GM23248 (cell line): Measurements from ENCODE around the gene CEBPA. TPM values are rescaled to one million over a fixed set of nuclear protein-coding genes. Genes with fewer than 3 reads are reported as not detected.

Experiments used
- DNase-seq: peaks from one replicate; pipeline ENCODE4 v3.0.0-alpha.2; 2015
- H2AFZ ChIP-seq: fragments of 200-600 bp; sonication (generic); 2 replicates; pipeline ENCODE4 v1.6.1; 2016; ENCODE audit warnings: antibody characterized with exemption
- H3F3A ChIP-seq: fragments of 200-600 bp; sonication (generic); 2 replicates; pipeline ENCODE4 v1.6.1; 2016; ENCODE audit warnings: mild to moderate bottlenecking, antibody characterized with exemption, mixed run types; ENCODE audit not compliant: insufficient read depth
- H3K27ac ChIP-seq: fragments of 200-600 bp; sonication (generic); 2 replicates; pipeline ENCODE4 v1.5.1; 2016; ENCODE audit warnings: mild to moderate bottlenecking
- H3K27me3 ChIP-seq: fragments of 200-600 bp; sonication (generic); replicated peaks from 2 replicates; pipeline ENCODE4 v1.6.1; 2016; ENCODE audit warnings: mild to moderate bottlenecking; ENCODE audit not compliant: insufficient read depth
- H3K36me3 ChIP-seq: fragments of 200-600 bp; sonication (generic); 2 replicates; pipeline ENCODE4 v1.6.1; 2016; ENCODE audit warnings: low read depth, mild to moderate bottlenecking
- H3K4me1 ChIP-seq: fragments of 200-600 bp; sonication (generic); 2 replicates; pipeline ENCODE4 v1.6.1; 2016; ENCODE audit warnings: mild to moderate bottlenecking; ENCODE audit not compliant: insufficient read depth
- H3K4me2 ChIP-seq: fragments of 200-600 bp; sonication (generic); one replicate; pipeline ENCODE4 v1.6.1; 2016; ENCODE audit warnings: mild to moderate bottlenecking; ENCODE audit not compliant: unreplicated experiment
- H3K4me3 ChIP-seq: fragments of 200-600 bp; sonication (generic); 2 replicates; pipeline ENCODE4 v1.5.1; 2016; ENCODE audit warnings: mild to moderate bottlenecking
- H3K79me2 ChIP-seq: fragments of 200-600 bp; sonication (generic); 2 replicates; pipeline ENCODE4 v1.6.1; 2016; ENCODE audit warnings: mild to moderate bottlenecking; ENCODE audit not compliant: insufficient read depth
- H3K9ac ChIP-seq: fragments of 200-600 bp; sonication (generic); 2 replicates; pipeline ENCODE4 v1.6.1; 2016; ENCODE audit warnings: mild to moderate bottlenecking
- H3K9me2 ChIP-seq: fragments of 200-600 bp; sonication (generic); 2 replicates; pipeline ENCODE4 v1.6.1; 2016; ENCODE audit warnings: mixed run types, mild to moderate bottlenecking, moderate library complexity; ENCODE audit not compliant: insufficient read depth
- H3K9me3 ChIP-seq: fragments of 200-600 bp; sonication (generic); one replicate; pipeline ENCODE4 v1.6.1; 2017; ENCODE audit warnings: low read depth
- H4K20me1 ChIP-seq: fragments of 200-600 bp; sonication (generic); 2 replicates; pipeline ENCODE4 v1.6.0; 2016; ENCODE audit not compliant: insufficient read depth
- EZH2 ChIP-seq: fragments of 200-600 bp; sonication (generic); IDR thresholded peaks from 2 replicates; pipeline ENCODE4 v1.6.1; 2018; ENCODE audit warnings: antibody characterized with exemption, mild to moderate bottlenecking; ENCODE audit not compliant: insufficient read depth, poor library complexity, severe bottlenecking
- EZH2phosphoT487 ChIP-seq: fragments of 200-600 bp; sonication (generic); IDR thresholded peaks from 2 replicates; pipeline ENCODE4 v1.6.1; 2018; ENCODE audit warnings: antibody characterized with exemption, moderate library complexity, mild to moderate bottlenecking, low read depth; ENCODE audit not compliant: insufficient read depth
- WGBS, 2 experiments: methylation state at CpG; one replicate each; pipeline ENCODE4 v1.1.6; 2015 to 2017; ENCODE audit warnings: low lambda C conversion rate in 2 of 2, low coverage in 1 of 2; ENCODE audit errors: missing lambda C conversion rate in 2 of 2; 5-methylcytosine and 5-hydroxymethylcytosine counted together
- in situ Hi-C: fragments of 300-500 bp; cut with MboI; formaldehyde crosslinking; loops from 2 replicates; pipeline ENCODE4 v1.15.0; 2020
- polyA plus RNA-seq: library from polyadenylated mRNA; unstranded; fragments of >200 nt; fragmentation: Nextera tagmentation; extraction: Ambion mirVana; gene quantifications from 2 replicates; pipeline ENCODE4 v1.2.1, GENCODE V29; 2016
- total RNA-seq: library from RNA; depleted of rRNA; stranded (reverse); fragments of >200 nt; shearing (Covaris generic); gene quantifications from 2 replicates; pipeline ENCODE4 v1.2.3, GENCODE V29; 2014

CEBPA gene
- total and polyA plus RNA-seq, 2 experiments from 2014 or later: 0.22 TPM; not detected in 1

DNA sequence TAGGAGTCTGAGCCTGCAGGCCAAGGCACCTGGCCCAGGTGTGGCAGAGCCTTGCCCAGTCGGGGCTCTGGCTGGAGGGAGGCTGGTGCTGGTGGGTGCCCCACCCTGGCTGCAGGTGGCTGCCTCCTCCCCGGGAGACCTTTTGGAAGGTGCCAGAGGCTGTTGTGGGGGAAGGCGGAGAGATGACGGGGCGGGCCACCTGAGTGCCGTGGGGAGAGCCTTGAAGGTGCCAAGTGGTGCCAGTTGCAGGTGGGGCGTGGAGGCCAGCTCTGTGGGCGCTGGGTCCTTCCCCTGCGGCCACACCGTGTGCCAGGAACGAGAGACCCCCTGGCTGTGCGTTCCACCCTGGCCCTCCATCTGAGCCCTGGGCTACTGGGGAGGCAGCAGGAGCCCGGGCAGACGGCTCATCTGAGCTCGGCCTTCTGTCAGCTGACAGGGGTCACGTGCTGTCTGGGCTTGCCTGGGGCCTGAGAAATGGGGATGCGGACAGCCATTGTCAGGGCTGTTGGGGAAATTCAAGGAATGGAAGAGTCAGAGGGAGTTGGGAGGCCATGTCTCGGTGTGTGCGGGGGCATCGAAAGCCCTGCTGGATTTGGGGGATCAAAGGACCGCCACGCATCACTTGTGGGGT is 20.9 kb downstream of the CEBPA start:
- 81% methylated on average over 15 to 22 of the region's 22 CpGs for WGBS, 2 experiments
- TF ChIP-seq EZH2phosphoT487 (no peak), EZH2 (no peak)

DNA sequence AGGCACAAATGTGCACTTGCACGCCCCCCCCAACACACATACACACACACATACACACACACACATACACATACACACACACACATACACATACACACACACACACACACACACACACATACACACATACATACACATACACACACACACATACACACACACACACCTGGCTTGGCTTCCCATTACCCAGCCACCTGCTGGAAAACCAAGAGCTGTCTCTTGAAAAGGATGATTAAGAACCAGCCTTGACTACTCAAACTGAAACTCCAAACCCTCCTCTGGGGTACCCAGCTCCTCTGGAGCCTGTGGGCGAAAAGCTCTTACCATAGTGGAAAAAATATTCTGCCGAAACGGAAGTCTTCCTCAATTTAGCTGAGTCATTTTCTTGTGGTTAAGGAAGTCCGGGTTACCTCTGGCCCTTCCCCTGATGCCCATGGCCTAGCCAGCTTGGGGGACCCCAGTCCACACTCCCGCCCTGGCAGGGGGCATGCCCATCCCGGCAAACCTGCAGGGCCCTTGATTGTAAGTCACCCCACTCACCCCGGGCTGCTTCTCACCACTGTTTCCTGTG is 21.9 kb downstream of the CEBPA start:
- Histone ChIP-seq H3K79me2 (no peaks in the 10 kb centered on the region), H3K4me2 (no peak overlapping the region), H3K36me3 (no peaks in the 10 kb centered on the region), H3K27ac (no peak overlapping the region), H3K4me3 (no peak overlapping the region), H3K27me3 (0 out of 2 replicates have a peak, but pooled peaks cover 5% of the 10 kb centered on the region), H3K9me3 (no peaks in the 10 kb centered on the region), H3F3A (no peaks in the 10 kb centered on the region), H3K9me2 (no peaks in the 10 kb centered on the region), H3K9ac (no peak overlapping the region), H3K4me1 (no peaks in the 10 kb centered on the region), H2AFZ (no peak overlapping the region), H4K20me1 (no peaks in the 10 kb centered on the region)
- WGBS, 2 experiments: 78 to 86% methylated on average over 8 of the region's 8 CpGs
- in situ Hi-C loops: no loop called here
- no peak for DNase-seq
- no peak for TF ChIP-seq EZH2
- no peak for TF ChIP-seq EZH2phosphoT487

More for the DNA sequence above, 20.9 kb downstream of the CEBPA start:
- in situ Hi-C loops: no loop called here
- no peaks in the 10 kb centered on the region for H3K36me3 ChIP-seq
- H3F3A ChIP-seq: no peaks in the 10 kb centered on the region
- no peak overlapping the region for H3K27ac ChIP-seq
- H2AFZ ChIP-seq: no peak overlapping the region
- DNase-seq: no peak
- no peaks in the 10 kb centered on the region for H3K4me1 ChIP-seq
- no peaks in the 10 kb centered on the region for H3K79me2 ChIP-seq
- H3K9me3 ChIP-seq: no peaks in the 10 kb centered on the region
- H3K27me3 ChIP-seq: 0 out of 2 replicates have a peak, but pooled peaks cover 5% of the 10 kb centered on the region
- H3K9me2 ChIP-seq: no peaks in the 10 kb centered on the region
- H4K20me1 ChIP-seq: no peaks in the 10 kb centered on the region
- no peak overlapping the region for H3K4me3 ChIP-seq
- H3K9ac ChIP-seq: no peak overlapping the region
- H3K4me2 ChIP-seq: no peak overlapping the region

- in situ Hi-C loops: no loop called here
- Histone ChIP-seq H3K9ac (no peak overlapping the region), H3K9me2 (no peaks in the 10 kb centered on the region)
Measured at GRCh38 chr19:33279430-33280350, 22.6 kb downstream of the CEBPA start.

More at GRCh38 chr19:33279430-33280350, 22.6 kb downstream of the CEBPA start:
- Histone ChIP-seq H2AFZ (no peak overlapping the region), H3K4me3 (no peak overlapping the region), H3K4me1 (peaks cover 3% of the 10 kb centered on the region), H3K27ac (no peak overlapping the region), H3F3A (no peaks in the 10 kb centered on the region), H3K4me2 (no peak overlapping the region), H3K79me2 (no peaks in the 10 kb centered on the region), H3K27me3 (0 out of 2 replicates have a peak, but pooled peaks cover 3% of the 10 kb centered on the region), H4K20me1 (no peaks in the 10 kb centered on the region), H3K9me3 (no peaks in the 10 kb centered on the region), H3K36me3 (no peaks in the 10 kb centered on the region)
- no peak for TF ChIP-seq EZH2phosphoT487
- TF ChIP-seq EZH2: no peak
- DNase-seq: no peak
- 91 to 93% methylated on average over 17 of the region's 17 CpGs for WGBS, 2 experiments
